GM20431 (cell line): Measurements from ENCODE around the gene IMPA2.
"Not testable (repeated sequence)": the region's sequence is repeated elsewhere in the genome, so short reads cannot be mapped to it uniquely, and the experiment has no call there.

ENCODE experiments used
- in situ Hi-C: fragments of 300-500 bp; cut with MseI, MboI; formaldehyde crosslinking; loops from one replicate; pipeline ENCODE4 v1.15.0; 2020; ENCODE audit warnings: low sequenced_read_pairs; ENCODE audit not compliant: unreplicated experiment

Gene IMPA2

DNA sequence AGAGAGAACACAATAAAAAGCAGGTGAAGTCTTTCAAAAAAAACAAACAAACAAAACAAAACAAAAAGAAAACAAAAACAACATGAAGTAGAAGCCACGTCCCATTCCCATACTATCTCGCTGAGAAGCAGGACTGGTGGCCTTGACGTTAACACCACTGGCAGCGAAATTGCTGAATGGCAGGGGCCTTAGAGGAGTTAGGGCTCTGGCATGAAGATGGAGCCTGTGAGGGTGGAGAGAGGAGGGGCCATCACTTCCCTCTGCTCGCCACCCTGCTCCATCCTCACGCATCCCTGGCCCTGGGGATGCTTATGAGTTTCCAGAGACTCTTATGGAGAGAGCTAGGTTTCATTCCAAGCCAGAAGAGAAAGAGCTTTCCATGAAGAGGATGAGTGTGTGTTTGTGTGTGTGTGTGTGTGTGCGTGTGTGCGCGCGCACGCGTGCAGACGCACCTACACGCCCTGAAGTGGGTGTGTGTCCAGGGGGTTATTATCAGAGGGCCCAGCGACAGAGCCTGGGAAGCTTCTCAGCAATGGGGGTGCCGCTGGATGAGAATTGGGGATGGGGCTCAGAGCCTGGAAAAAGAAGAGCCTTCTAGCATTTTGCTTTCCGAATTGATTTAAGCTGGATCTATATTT lies 20.4 kb upstream of the IMPA2 start:
- in situ Hi-C loops = no loop called here

DNA sequence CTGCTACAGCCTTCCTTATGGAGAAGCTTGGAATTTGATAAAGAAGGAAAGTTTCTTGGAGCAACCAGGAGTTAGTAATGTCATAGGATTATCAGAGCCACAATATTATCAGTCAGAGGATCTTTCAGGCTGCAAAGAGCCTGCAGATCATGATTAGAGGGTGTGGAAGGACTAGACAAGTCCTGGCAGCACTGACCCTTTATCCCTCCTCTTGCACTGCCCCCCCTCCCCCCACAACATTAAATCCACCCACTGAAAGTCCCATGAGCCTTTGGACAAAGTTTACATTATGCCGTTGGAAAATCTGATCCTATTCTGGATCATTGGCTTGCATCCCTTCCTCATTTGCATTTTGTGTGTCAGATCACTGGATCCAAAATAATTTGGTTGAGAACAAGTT lies 18.7 kb upstream of the IMPA2 start:
- in situ Hi-C loops = no loop called here

- in situ Hi-C loops = no loop called here
Measured at GRCh38 chr18:11963991-11964484, 17.3 kb upstream of the IMPA2 start.

DNA sequence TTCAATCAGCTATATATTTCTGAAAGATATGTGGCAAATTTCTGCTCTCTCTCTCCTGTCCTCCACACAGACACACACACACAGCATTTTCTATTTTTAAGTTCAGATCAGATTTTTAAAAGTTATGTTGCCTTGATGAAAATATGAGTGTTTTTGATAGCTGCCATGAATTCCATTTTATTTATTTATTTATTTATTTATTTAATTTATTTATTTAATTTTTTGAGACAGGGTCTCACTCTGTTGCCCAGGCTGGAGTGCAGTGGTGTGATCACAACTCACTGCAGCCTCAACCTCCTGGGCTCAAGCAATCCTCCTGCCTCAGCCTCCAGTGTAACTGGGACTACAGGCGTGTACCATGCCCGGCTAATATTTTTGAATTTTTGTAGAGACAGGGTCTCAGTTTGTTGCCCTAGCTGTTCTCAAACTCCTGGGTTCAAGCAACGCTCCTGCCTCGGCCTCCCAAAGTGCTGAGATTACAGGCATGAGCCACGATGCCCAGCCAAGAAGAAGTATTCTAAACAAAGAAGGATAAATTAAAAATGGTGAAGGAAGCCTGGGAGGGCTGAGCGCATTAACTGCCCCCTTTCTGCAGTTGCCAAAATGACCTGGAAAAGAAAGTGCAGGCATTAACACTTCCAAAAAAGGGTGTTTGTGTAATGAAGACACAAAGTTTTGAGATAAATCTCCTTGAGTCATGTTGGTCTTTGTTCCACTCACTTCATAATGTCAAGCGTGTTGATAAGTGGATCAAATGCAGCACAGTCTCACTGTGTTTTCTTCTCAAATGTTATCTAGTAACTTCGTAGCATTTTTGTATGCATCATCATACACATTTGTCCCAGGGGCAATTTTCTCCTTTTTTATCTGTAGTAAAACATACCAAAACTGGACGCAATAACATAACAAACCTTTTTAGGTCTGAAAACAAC lies 11.1 kb upstream of the IMPA2 start:
- in situ Hi-C loops = no loop called here

DNA sequence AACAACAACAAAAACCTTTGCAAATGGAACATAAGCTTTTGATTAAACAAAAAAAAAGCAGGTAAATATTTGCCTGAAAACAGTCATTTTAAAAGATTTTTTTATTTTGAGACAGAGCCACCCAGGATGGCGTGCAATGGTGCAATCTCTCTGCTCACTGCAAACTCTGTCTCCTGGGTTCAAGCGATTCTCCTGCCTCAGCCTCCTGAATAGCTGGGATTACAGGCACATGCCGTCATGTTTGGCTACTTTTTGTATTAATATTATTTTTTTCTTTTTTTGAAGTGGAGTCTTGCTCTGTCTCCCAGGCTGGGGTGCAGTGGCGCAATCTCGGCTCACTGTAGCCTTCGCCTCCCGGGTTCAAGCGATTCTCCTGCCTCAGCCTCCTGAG lies 10.5 kb upstream of the IMPA2 start:
- in situ Hi-C loops = not testable (repeated sequence)

DNA sequence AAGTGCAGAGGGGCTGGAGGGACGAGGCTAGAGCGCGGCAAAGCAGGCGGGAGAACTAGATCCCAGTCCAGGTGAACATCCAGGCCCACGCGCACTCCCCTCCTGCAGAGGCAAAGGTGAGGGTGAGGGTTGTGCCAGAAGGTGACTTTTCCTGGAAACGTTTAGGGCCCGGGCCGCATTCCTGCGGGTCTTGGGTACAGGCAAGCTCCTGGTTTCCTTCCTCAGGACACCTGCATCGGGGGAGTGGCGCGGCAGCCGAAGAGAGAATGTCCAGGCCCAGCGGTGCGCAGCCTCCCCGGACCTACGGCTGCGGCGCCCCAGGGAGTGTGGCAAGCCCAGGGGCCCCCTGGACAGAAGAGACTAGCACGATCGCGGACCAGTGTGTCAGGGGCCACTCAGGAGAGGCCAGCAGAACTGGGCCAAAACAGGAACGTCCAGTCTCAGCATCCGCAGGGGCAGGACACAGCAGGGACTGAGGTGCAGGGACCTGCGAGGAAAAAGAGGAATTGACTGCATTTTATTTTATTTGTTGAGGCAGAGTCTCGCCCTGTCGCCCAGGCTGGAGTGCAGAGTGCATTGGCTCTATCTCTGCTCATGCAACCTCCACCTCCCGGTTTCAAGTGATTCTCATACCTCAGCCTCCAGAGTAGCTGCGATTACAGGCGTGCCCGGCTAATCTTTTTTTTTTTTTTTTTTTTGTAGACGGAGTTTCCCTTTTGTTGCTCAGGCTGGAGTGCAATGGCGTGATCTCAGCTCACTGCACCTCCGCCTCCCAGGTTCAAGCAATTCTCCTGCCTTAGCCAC lies 8.7 kb upstream of the IMPA2 start:
- in situ Hi-C loops = no loop called here

DNA sequence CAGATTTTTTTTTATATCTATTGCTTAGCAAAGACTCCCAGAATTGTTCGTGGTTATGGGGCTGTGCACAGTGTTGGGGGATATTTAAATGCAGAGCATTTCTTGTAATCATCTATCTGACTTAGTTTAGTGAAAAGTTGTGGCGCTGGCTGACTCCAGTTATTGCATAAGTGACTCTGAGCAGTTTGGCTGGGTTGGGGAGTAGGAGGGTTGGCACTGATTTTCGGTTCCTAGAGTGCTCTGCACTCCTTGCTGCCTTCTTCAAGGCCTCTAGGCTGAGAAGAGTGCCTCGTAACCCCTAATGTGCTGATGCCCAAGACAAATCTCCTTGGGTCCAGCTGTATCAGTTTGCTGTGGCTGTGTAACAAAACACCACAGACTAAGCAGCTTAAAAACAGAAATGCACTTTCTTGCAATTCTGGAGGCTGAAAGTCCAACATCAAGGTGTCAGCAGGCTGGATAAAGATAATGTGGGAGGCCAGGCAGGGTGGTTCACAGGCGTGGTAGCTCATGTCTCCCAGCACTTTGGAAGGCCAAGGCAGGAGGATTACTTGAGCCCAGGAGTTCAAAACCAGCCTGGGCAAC lies 6.5 kb upstream of the IMPA2 start:
- in situ Hi-C loops = no loop called here

DNA sequence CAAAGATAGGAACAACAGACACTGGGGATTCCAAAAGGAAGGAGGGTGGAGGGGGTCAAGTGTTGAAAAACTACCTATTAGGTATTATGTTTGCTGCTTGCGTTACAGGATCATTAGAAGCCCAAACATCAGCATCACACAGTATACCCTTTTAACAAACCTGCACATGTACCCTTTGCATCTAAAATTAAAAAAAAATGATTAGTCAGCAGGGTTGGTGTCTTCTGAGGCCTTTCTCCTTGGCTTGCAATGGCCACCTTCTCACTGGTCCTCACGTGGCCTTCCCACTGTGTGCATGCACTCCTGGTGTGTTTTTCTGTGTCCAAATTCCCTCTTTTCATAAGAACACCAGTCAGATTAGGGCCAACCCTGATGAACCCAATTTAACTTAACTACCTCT lies 5.6 kb upstream of the IMPA2 start:
- in situ Hi-C loops = no loop called here

GRCh38 chr18:11976315-11977152 lies 4.8 kb upstream of the IMPA2 start:
- in situ Hi-C loops = no loop called here

DNA sequence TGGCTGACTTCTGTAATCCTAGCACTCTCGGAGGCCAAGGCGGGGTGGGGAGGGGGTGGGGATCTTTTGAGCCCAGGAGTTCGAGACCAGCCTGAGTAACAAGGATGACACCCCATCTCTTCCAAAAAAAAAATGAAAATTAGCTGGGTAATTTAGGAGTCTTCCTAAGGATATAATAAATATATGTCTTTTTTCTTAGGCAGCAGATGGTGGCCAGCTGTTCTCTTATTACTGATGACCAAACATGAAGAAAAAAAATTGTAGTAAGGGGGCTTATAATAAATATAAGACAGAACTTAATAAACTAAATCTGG lies 4.2 kb upstream of the IMPA2 start:
- in situ Hi-C loops = no loop called here

GRCh38 chr18:11978956-11979355 lies 2.4 kb upstream of the IMPA2 start:
- in situ Hi-C loops = no loop called here

DNA sequence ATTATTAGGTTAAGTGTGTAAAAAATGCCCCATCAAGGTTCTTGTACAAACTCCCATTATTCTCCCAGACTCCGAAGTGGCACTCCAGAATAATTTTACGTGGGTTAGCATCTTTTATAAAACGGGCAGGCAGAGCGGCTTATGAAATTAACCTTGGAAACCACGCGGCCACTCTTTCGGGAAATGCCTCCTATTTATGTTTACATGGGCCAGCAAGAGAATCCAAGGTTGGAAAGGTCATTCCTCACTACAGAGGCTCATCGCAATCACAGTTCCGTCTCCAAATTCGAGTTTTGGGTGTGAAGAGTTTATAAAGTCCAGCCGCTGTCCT lies 1.2 kb upstream of the IMPA2 start:
- in situ Hi-C loops = no loop called here

GRCh38 chr18:11980494-11981191 lies 664 bp upstream of the IMPA2 start:
- in situ Hi-C loops = no loop called here

DNA sequence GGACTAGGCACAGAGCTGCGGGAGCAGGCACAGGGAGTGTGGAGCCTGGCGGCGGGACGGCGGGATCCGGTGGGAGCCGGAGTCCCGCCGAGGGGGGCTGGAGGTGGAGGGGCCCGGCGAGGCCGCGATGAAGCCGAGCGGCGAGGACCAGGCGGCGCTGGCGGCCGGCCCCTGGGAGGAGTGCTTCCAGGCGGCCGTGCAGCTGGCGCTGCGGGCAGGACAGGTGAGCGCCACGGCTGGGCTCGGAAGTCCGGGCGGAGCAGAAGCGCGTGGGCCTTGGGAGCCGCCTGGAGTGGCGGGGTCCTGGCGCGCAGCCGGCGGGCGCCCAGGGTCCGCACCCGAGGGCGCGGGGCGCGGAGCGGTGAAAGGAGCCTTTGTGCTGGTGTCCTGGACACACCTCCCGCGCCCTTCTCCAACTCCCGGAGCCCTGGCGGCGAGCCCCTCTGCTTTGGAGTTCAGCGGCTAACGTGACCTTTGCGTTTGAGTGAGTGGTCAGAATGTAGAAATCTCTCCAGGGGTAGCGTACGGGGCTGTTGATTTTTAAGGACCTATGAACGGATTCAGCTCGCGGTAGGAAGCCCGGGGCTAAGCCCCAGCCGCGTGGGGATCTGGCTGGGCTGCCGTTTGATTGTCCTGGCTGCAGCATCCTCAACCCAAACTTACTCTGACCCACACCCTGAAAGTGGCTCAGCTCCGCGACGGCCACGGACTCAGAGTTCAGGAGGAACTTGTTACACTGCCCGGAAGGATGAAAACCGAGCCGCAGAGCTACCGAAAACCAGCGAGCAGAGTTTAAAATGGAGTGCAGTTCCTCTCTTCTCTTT lies 448 bp downstream of the IMPA2 start:
- in situ Hi-C loops = no loop called here

- in situ Hi-C loops = no loop called here
Measured at GRCh38 chr18:11982981-11983380, 1.7 kb downstream of the IMPA2 start.

GRCh38 chr18:11983592-11983991 lies 2.3 kb downstream of the IMPA2 start:
- in situ Hi-C loops = no loop called here

- in situ Hi-C loops = no loop called here
Measured at GRCh38 chr18:11984091-11984490, 2.8 kb downstream of the IMPA2 start.

- in situ Hi-C loops = no loop called here
Measured at GRCh38 chr18:11985586-11985985, 4.3 kb downstream of the IMPA2 start.
